HL-60/S4 treated with retinoic acid at 250 ng/mL for 4 days and 3 days (cell line): Measurements from ENCODE around the gene SAMD9L.

Experiments used
- in situ Hi-C: fragments of 300-500 bp; cut with MboI; formaldehyde crosslinking; loops from 2 replicates; pipeline ENCODE4 v1.7.0; 2022; ENCODE audit warnings: low sequenced_read_pairs

The SAMD9L gene

DNA sequence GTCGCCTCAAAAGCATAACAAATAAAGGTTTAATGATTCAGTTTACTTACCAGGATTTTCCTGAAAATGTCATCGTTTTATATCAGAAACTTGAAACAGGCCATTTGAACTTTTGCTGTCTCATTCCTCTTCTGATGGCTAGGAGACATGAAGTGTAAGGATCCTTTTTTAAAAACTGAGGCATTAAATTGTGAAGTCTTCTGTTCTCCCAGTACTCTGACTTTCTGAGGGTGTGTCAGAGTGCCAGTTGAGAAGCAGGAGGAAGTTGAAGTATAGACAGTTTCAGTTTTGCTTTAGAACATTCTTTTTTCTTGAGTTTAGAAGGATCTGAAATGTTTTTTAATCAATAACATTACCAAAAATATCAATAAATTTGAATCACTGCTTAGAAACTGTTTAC is at the start of gene SAMD9L:
Gene SAMD9L (minus strand): TSS at position 242 of the 400 bp plus-strand sequence. CDS start 12,414 bp downstream, outside the sequence.
- in situ Hi-C loops, result no loop called here

DNA sequence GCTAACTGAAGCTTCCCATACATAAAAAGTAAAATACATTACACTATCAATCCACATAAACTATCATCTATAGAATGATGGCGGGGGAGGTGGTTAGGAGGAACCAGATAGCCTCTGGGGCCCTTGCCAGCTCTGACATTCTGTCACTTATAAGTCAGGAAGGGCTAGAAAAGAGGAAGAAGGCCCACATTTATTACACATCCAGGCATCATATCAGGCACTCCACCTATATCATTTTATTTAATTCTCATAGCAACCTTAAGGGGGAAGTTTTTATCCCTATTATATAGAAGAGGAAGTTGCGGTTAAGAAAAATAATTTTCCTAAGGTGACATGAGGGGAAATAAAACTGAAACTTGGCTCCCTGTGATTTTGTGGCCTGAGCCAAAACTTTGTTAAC is 48.2 kb upstream of the SAMD9L start:
- in situ Hi-C loops, result no loop called here

DNA sequence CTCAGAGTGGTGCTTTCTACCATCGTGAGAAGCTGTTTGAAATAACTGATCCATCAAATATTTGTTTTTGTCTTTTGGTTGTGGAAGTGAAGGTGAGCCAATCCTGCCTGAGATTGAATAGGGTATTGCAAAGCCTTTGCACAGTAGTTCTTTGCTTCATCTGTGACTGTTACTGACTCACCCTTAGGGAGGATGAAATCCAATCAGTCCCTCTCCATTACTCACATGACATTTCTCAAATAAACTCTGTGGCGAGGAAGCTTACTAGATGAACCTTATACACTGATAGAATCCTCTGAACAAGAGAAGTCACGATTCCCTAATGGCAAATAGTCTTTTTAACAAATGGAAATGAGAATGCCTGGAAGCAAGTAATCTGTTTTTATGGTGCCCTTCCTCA is 46.2 kb upstream of the SAMD9L start:
- in situ Hi-C loops, result no loop called here

DNA sequence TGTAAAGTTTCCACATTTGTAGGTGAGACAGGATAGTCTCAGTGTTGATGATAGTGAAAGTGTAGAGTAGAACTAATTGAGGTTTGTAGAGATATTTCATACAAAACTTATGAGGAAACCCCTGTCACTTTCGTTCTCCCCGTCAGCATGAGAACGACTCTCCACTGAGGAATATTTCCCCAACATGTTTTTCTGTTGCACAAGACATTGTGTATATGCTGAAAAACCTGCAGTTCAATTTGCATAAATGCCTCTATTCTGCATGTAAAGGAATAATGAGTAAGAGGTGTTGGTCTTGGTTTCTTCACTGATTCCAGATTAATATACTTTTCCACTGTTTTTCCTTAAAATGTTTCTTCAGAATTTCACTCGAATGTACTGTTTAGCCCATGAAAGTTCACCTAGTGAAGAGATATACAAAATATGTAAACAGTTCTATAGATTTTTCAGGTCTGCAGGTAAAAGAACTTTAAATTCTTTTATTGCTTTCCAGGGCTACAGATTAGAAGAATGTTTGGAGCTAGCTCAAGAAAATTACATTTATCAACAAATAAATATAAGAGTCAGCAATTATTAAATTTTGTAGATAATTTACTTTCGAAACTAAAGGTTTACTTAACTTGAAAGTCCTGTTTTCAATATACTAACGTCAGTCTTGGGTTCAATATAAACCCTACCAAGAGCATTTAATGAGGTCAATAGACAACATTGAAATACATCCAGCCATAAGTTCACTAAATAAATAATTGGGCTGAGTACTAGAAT is 40.9 kb upstream of the SAMD9L start:
- in situ Hi-C loops, result no loop called here

DNA sequence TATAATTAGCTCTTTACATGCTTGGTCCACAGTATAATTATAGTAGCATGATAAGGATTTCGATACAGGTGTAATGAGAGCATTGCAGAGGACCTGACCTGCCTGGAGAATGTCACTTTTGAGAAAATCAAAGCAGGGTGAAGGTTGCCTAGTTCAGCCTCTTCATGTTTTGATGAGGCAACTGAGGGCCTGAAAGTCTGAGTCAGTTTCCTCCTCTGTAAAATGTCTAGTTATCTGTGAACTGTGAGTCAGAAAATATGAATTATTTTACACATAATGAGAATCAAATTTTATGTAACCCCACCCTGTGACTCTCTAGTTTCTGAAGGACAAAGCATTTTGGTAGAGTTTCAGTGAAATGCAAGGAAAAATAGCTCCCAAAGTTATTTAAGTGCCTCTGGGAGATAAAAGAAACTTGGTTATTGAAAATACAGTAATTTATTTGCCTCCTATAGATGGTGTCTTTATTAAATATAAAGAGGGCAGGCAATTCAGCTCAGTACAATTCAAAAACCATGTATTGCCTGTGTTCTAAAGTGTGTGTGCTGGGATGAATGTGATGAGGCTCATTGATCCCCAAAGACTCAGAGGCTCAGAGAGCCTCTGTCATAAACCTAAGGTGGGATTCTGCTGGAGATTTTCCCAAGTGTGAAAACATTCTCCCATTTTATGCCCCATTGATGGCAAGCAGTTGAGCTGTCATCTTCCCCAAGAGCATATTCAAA is 37.3 kb upstream of the SAMD9L start:
- in situ Hi-C loops, result no loop called here

DNA sequence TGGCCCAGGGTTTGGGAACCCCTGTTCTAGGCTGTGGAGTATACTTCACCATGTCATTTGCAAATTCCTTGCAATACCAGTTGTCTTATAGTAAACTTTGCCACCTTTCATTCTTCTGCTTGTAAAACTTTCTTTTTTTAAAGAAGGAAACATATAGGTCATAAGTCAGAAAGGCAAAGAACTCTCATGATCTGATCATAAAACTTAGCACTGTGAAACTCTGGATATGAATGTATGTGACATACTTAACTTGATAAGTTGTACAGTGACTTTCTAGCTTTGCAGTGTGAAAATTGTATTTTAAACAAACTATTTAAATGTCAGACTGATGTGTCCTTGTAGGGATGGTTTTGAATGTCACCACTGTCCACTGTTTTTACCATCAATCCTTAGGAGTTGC is 31.0 kb upstream of the SAMD9L start:
- in situ Hi-C loops, result no loop called here

DNA sequence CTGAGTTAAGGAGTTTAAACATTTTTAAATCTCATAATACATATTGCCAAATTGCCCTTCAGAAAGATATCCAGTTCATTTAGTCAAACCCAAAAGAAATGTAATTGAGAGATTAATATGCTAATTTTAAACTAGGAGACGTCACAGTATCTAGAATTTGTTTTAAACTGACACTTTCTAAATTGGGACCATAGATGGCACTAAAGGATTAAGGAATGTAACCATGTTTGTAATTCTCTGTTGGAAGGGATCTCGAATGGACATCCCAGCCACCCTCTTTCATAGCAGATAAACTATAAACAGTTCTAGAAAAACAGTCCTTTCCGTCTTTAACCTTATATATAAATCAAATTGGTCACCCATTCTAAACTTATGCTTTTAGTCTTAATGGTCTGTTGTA is 30.0 kb upstream of the SAMD9L start:
- in situ Hi-C loops, result no loop called here

DNA sequence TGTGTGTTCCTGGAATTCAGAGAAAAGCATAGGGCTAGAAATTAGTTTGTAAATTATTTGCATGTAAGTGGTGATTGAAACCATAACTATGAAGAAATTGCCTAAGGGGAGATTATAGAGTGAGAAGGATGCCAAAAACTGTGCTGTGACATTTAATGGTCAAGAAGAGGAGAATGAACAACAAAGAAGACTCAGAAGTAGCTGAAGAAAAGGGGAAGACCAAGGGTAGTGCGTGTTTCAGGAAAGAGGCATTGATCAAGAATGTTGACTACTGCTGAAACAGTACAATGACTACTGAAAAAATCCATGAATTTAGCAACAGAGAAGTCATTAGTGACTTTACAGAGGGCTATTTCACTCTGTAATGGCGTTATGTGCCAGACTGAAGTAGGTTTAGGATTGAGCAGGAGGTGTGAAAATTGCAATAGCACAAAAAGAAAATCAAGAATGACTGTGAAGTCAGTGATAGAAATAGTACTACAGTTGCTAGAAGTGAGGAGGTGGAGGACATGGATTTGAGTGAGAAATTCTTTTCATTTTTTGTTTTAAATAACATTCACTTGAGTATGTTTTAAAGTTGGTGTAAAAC is 28.9 kb upstream of the SAMD9L start:
- in situ Hi-C loops, result no loop called here

DNA sequence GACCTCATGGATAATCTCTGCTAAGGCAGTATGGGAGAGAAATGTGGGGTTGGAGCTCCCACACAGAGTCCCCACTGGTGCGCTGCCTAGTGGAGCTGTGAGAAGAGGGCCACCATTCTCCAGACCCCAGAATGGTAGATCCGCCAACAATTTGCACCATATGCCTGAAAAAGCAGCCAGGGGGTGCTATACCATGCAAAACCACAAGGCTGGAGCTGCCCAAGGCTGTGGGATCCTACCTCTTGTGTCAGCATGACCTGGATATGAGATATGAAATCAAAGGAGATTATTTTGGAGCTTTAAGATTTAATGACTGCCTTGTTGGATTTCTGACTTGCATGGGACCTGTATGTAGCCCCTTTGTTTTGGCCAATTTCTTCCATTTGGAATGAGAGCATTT is 27.0 kb upstream of the SAMD9L start:
- in situ Hi-C loops, result no loop called here

DNA sequence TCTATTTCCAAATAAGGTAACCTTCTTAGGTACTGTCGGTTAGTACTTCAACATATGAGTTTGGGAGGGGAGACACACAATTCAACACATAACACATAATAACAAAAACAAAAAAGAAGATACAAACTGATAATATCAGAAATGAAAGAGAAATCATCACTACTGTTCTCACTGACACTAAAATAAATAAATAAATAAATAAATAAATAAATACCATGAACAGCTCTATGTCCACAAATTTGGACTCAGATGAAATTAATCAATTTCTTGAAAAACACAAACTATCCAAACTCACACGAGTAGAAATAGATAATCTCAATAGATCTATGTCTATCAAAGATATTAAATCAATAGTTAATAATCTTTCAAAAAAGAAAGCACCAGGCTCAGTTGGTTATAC is 24.5 kb upstream of the SAMD9L start:
- in situ Hi-C loops, result no loop called here

DNA sequence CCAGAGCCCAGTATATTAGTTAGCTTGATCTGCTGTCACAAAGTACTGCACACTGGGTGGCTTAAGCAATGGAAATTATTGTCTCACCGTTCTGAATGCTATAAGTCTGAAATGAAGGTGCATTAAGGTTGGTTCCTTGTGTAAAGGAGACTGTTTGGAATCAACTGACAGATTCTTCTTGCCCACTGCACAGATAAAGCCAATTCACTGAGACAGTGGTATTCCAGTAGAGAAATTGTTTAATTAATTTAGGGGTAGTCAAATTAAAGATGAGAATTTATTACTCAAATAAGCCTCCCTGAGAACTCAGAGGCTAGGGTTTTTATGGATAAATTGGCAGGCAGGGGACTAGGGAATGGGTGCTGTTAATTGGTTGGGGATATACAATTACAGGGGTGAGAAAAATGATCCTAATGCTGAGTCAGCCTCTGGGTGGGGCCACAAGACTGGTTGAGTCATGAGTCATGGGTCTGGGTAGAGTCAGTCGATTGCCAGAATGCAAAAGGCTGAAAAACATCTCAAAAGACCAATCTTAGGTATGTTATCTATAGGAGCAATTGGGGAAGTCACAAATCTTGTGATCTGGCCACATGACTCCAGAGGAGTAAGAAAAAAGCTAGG is 23.5 kb upstream of the SAMD9L start:
- in situ Hi-C loops, result no loop called here

DNA sequence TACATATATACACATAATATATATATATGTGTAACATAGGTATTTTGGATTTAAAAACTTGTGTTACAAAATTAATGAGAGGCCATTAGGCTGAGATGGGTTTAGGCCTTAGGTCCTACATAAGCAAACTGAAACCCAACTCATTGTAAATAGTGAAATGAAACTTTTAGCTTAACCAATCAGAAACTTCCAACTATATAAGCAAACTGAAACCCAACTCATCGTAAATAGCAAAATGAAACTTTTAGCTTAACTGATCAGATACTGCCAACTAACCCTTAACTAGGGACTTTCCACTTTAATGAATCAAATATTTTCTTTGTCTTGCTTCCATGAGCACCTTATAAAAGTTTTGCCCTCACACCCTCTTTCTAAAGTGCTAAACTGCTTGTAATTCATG is 17.3 kb upstream of the SAMD9L start:
- in situ Hi-C loops, result no loop called here

DNA sequence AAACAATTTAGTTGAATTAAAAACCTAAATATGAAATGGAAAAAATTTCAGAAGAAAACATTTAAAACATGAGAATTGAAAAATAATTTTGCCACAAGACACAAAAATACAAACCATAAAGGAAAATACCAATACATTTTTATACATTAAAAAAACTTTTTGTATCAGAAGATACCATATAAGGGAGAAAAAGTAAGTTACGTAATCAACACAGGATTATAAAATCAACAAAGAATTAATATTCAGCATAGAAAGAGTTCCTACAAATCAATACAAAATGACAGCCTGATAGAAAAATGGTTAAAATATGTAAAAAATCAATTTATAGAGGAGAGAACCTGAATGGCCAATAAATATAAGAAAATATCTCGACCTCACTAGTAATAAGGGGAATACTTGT is 16.6 kb upstream of the SAMD9L start:
- in situ Hi-C loops, result no loop called here

DNA sequence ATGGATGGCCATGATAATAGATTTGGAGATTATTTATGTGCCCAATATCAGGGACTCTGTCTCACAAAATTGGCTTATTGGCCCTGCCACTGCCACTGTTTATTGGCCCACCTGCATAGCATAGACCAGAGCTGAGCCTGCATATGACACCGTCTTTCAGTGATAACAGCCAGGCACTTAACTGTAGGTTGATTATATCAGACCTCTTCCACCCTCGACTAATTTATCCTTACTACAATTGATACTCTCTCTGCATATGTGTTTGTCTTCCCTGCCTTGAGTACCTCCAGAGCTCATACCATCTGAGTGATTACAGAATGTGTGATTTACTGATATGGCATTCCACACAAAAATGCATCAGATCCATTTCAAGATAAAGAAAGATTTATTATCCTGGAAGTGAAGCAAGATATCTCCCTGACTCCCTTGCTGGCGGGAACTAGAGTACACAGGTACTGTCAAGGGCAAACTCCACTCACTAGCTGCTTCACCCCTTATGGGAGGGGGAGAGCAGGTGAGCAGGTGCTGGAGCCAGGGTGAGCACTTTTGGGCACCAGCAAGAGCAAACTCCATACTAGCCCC is 13.1 kb upstream of the SAMD9L start:
- in situ Hi-C loops, result no loop called here

DNA sequence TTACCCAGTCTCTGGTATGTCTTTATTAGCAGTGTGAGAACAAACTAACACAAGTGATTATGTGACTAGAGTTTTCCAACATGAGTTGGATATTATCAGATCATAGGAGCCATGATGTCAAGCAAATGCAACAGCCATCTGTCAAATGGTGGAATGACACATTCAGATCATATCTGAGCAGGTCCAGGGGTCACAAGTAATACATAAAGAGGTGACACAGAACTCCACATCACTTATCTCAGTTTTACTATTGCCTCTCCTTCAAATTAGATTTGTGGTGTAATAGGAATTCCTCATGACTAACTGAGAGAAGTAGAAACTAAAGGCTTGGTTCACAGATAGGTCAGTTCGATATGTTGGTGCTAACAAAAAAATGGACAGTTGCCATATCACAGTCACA is 12.2 kb upstream of the SAMD9L start:
- in situ Hi-C loops, result no loop called here

DNA sequence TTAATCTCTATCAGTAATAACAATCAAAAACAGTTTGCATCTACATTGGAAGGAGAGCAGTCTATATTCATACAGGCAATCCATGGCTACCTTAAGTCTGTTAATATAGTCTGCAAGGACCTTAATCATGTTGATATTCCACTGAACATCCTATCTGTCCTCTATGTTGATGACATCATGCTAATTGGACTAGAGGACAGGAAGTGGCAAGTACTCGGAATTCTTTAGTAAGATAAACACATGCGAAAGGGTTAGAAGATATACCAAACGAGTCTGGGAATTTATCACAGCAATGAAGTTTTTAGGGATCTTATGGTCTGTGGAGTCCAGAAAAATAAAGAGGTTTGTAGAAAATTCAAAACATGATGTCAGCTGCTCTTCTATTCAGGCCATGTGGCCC is 11.3 kb upstream of the SAMD9L start:
- in situ Hi-C loops, result no loop called here

DNA sequence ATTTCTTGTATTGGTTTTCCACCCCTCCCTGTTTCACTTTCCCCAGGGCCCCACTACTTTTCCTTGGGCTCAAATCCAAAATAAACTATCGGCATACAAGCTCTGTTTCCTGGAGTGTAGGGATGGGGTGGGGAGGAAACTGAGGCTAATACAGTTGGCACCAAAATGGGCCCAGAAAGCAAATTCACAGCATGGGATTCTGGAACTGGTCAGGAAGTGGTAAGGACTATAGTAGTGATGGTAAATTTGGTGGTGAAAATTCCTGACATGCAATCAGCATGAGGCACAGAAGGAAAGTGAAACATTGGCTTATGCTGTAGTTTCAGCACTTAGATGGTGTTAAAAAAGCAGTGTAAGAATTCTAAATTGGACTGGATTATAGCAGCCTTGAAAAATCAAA is 8.7 kb upstream of the SAMD9L start:
- in situ Hi-C loops, result no loop called here

DNA sequence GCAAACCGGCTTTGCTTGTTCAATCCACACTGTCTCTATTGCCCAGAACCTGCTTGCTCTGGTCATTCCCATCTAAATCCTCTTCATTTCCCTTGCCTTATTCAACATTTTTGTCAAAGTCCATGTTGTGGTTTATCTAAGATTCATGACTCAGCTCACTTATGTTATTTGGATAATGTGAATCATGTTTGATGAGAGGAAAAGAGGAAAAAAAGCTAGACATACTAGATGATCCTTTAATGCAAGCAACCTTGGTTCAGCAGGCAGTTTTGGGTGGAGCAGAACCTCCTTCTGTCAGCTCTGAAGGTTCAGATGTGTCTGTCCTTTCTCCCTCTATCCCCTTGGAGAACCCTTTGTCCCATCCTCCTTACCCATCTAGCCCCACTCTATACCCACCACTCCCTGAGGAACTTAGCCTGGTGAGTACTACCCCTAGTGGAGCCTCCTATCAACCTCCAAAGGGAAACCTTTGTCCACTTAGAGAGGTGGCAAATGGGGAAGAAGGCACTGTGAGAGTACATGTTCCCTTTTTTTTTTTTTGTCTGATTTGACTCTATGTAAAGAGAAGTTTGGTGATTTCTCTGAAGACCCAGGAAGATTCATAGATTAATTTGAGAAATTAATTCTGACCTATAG is 2.1 kb upstream of the SAMD9L start:
- in situ Hi-C loops, result no loop called here

DNA sequence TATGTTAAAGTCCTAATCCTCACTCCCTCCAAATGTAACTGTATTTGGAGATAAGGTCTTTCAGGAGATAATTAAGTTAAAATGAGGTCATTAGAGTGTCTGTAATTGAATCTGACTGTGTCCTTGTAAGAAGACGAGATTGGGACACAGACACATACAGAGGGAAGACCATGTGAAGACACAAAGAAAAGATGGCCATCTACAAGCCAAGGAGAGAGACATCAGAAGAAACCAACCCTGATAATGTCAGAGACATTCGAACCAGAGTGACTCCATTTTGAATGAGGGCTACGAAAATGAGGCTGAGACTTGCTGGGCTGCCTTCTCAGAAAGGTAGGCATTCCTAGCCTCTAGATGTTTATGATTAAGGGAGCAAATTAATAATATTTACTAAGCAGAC is 542 bp upstream of the SAMD9L start:
- in situ Hi-C loops, result no loop called here

DNA sequence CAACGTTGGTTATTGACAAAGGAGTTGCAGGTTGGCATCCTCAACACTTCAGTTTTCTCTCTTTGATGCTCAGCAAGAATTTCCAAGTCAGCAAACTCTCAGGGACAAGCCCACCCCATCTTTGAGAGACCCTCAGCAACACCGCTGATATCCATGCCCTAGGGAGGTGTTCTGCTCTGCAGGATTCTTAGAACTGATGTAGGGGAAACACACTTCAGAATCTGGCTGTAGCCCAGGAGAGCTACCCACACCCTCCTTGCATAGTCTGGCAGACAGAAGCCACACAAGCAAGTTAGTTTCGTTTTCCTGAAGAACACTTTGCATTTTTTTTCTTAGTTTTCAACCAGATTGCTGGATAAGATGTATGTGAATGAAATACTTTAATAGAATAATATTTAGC is 822 bp downstream of the SAMD9L start:
- in situ Hi-C loops, result no loop called here
